Measurements from ENCODE around the gene STX18. TPM values are rescaled to one million over a fixed set of nuclear protein-coding genes. Genes with fewer than 3 reads are reported as not detected.
"Not testable (repeated sequence)": the region's sequence is repeated elsewhere in the genome, so short reads cannot be mapped to it uniquely, and the experiment has no call there.

The STX18 gene
- polyA plus RNA-seq, 1 donor, result 81.5 TPM

DNA sequence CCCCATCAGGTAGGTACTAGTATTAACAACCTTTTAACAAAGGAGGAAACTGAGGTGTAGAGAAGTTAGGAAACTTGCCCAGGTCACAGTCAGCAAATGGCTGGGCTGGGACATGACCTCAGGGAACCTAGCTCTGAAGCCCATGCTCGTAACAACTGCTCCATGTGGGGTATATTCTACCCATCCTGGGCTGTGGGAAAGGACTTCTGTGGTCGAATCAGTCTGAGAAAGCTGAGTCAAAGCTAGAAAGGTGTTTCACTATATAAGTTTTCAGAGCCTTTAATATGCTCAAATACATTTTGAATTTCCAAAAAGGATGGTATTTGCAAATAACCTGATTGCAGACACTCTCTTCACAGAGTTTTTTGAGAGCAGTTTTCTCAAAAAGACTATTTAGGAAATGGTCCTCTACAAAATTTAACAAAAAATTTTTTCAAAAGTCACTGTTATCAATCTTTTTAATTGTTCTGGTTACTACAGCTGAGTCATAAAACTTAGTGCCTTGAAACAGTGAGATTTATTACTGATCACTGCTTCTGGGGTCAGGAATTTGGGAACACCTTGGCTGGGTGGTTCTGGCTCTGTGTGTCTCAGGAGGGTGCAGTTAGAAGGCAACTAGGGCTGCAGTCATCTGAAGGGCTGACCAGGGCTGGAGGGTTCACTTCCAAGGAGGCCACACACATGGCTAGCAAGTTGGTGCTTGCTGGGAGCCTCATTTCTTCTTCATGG lies 101.4 kb downstream of the STX18 start:
- DNase-seq, result no peak

DNA sequence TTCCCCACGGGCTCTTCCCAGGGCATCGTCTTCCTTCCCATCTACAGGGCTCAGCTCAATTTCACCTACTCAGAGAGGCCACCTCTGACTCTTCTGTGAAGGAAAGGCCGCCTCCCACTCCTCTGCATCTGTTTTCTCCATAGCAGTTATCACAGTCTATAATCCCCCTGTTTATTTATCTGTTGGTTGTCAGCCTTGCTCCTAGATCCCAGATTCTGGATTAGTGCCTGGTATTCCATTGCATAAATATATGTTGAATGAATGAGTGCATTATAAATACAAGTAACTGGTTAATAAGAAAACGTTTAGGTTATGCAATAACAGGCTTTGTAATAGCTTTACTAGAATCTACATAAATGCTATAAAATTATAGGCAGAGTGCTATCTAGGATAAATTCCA lies 102.1 kb downstream of the STX18 start:
- no peak for DNase-seq

DNA sequence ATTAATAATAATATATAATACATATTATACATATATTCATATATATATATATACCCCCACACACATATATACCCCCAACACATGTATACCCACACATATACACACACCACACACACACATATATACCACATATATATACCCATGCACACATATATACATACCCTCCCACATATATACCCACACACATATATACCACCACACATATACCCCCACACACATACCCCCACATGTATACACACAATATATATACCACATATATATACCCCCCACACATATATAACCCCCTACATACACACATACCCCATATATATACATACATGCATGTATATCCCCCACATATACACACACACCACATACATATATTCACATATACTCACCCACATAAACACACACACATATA lies 103.0 kb downstream of the STX18 start:
- no peak for DNase-seq

DNA sequence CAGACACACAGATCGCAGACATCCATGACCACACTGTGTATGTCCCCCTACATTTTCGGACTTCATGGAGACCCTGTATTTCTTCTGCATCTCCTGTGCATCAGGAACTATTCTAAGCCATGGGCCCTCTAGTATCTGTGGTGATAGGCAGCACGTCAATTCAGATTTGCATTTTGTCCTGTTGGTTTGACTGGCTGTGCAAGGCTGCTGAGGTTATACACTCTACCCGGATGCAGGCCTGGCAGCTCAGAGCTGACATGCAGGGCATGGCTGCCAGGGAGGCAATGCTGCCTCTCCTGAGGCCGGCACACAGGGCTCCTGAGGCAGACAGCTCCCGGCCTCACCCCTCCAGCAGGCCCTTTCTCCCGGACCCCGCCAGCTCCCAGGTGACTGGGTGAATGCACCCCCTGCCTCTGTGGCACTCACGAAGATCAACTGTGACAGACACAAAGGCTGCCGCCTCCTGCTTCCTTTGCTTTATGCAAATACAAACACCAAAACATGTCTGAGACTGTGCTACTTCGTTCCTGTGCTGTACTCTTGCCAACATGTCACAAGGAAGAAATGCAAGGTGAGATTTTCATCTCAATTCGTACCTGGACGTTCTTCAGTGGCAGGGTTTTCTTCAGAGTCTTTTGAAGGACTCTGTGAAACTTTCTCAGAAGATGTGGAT lies 103.9 kb downstream of the STX18 start:
- no peak for DNase-seq

DNA sequence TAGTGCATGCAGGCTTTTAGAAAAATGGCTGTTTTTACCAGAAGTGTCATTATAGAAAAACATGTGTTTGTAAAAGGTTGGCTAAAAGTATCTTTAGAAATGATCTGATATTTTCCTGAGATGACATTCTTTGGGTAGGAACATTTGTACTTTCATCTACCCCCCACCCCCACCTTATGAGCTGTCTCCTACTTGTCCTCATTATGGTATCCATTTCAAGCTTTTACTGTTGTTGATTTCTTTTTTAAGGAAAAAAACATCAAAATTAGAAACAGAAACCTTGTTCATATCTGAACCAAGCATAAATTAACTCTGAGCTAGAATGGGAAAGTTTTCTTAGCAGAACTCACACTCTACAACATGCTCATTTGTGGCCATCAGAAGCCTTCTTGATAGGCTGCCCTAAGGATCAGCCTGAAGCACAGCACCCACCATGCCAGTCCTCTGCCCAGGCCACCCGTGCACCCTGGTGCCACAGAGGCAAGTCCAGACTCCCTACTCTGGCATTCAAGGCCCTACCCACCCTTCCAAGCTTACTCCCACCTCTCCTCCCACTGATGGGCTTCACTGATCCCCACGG lies 105.5 kb downstream of the STX18 start:
- no peak for DNase-seq

DNA sequence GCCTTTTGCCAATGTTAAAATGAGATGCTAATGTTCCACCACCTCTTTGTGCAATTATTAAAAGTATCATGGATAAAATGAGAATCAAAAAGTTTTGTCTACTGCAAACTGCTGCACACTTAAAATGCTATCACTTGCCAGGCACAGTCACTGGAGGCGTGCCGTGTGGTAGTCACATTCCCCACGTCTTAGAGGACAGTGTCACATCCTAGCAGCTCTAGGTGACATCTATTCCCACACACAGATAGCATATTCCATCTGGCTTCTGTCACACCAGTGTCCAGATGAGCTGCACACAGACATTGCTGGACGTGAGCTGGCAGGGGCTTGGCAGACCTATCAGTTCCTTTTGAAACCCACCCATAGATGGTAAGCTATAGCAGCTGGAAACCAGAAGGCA lies 107.9 kb downstream of the STX18 start:
- no peak for DNase-seq

DNA sequence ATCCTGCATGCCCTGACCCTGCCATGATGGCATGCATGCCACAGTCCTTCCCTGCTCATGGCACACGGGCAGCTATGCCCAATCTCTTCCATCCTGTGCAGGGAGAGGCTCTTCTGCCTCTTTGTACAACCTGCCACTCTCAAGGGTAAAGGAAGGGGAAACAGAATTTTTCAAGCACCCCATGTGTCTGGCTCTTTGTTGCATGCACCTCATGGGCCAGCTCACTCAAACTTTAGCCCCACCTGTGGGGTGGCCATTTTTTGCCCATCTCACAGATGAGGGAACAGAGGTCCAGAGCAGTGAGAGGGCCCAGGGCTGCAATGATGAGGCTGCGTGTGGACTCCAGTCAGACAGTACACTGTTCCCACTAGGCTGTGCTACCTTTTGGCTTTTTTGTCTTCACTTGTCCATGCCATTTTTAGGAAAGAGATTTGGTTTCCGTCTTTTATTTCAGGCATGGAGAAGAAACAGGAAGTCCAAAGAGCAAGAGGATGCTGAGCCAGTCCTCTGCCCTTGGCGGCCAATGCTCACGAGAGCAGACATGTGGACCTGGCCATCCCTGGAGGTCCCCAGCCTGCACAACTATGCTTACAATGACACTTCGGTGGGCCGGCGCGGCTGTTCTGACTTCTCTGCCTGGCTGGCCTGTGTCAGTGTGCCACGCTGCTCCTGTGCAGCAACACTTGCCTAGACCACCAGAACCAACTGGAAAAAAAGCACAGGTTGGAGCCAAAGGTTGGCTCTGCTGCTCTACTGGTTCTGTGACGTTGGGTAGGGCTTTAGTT lies 109.3 kb downstream of the STX18 start:
- no peak for DNase-seq

DNA sequence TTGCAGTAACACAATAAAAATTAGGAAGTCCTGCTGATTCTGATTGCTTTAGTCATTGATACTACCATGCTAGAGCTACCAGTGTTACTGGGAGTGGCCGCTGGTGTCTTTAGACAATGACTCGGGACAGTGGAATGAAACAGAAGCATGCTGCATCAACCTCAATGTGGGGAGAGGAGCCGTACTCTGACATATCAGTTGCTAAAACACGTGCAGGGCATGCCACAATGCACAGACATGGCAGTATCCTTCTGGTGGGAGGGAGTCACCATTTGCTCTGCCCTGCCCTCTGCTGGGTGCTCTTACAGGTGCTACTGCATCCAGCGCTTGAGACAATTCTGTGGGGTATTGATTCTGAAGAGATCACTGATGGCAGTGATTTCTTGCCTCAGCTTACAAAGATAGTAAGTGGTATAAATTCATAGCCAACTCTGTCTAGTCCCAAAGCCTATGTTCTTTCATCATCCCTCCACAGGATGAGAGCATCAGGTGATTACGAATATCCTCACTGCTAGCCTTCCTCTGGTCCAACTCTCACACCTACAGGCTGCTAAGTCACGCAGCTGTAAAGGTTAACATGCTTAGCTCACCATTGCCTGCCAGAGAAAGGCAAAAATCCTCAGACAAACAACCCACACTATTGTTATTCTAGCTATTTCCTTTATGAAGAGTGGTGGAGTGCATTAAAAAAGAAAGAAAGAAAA lies 111.2 kb downstream of the STX18 start:
- no peak for DNase-seq

DNA sequence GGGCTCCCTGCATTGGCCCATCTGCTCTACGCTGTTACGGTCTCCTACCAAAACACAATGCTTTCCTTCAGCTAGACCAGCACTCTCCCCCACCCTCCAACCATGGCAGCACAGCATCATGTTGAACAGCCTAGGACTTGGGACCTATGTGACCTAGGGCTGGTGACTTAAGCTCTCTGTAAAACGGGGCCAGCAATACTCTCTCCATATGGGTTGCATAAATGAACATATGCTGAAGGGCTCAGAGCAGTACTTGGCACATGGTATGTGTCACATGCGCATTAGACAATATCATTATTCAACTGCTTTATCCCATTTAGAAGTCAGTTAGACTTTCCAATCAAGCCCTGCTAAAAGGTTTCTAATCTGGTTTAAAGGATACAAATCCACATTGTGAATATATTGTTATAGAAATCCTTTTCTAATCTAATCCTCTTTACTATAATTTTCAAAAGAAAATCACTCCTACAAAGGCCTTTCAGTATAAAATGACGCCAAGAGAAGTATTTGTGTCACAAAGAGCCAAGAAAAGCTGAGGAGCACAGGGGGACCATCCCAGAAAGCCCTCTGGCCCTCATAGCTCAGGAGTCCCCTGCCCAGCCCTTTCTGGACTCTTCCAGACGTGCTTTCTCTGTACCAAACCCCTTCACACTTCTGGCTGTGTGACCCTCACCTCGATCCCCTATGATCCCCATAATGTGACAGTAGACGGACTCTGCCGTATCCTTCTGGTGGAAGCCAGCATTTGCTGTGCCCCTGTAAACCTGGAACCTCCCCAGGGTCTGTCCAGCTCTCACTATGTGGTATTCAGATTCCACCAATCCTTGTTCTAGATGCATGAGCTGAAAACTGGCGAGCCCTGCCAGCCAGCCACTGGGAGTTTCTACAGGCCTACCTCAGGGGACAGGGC lies 112.6 kb downstream of the STX18 start:
- DNase-seq, result no peak

DNA sequence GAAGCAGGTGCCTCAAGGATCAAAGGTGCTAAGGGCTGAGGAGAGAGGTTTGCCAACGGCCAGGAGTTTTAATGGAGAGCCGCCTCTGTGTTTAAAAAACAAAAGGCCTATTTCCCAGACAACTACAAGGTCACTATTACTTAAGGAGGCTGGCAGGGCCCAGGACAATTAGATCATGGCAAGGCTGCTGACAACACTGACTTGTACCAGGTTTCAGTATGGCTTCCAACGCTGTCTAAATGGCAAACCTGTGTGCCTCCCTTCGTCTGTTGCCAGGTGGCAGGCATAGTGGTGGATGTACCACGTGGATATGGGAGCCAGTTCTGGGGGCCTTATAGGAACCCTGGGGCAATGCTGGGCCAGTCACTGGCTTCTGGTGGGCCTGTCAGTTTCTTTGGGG lies 114.0 kb downstream of the STX18 start:
- DNase-seq, result no peak

DNA sequence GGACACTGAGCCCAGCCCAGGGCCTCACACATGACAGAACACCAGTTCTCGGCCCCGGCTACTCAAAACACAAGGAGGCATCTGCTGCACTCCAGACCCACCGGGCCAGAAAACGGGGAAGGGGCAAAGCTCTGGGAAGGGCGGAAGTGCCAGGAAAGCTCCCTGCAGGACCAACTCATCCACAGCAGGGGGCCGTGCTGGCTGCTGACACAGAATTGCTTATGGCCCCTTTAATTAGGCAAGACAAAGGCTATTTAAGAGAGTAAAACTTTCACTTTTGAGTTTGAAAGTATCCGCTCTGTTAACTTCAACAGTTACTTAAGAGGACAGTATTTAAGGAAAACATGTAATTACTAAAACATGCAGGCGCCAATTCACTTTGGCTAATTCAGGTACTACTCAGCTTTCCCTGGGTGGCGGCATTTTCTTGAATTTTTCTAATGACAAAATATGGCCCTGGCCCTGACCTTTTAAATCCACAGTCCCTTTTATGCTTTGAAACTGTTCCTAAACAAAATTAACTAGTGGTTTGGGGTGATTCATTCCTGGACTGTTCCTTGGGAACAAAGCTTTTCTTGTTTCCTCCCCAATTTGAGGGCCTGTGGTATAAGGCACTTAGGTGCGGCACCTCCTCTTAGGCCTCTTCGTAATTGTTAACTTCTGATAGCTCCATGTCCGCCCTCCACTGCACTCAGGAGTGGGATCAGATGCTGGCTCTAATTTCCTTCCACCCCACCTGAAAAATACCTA lies 114.6 kb downstream of the STX18 start:
- DNase-seq, result no peak

DNA sequence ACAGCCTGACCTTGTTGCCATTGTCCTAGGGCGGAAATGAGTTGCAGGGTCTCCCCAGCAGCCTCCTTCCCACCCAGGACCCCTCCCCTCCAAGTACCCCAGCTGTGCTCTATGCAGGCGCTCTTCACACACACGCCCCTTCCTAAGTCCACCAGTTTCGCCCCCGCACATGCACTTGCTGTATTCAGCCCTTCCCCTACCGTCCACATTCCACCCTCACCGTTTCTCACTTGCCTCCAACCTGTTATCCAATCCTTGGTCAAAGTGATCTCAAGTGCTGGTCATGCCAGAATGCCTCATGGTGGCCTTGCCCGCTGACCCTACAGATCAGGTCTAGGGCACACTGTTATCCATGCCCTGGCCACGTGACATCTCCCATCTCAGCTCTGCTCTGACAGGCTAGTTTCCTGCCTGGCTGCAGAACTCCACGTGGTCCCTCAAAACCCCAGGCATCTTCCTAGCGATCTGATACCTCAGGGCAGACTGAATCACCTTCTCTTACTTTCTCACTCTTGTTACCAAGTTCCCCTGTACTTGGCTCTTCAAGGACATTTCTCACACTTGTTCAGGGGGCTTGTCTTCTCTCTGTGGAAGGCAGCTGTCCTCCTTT lies 115.2 kb downstream of the STX18 start:
- no peak for DNase-seq

DNA sequence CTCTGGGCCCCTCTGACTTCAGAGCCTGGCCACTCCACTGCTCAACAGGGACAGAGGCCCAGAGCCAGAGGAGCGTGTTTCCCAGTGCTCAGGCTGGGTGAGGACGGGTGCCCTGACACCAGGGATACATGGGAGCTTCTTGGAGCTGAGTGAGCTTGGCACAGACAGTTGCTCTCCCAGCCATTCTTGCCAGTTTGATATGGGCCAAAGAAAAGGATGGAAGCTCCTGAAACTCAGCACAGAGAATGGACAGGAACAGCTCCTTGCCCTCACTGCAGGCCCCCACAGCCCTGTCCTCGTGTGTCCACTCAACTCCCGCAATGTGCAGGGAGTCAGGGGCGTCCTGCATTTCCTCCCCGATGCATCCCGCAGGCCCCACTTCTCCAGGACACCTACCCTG lies 116.2 kb downstream of the STX18 start:
- DNase-seq, result no peak

DNA sequence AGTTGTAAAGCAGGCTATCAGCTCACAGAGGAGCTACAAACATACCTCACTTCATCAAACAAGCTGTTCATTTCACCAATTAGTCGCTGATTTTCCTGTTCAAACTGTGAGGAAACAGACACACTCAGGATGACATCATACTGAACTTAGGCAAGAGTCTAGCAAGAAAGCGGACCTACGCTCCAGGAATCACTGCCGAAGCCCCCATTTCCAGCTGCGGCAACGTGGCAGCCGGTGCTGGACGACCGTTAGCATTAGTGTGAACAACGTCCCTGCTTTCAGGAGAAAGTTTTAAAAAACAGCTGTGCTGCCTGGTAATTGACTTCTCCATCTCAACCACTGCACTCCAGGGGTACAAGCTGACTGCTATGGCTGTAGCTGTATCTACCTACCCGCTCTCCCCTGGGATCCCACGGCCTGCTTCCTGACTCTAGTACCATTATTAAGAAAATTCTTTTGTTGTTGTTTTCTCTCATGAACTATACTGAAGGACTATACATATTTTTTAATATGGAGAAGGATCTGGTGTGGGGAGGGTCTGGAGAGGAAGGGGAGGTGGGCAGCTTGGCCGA lies 116.6 kb downstream of the STX18 start:
- no peak for DNase-seq

DNA sequence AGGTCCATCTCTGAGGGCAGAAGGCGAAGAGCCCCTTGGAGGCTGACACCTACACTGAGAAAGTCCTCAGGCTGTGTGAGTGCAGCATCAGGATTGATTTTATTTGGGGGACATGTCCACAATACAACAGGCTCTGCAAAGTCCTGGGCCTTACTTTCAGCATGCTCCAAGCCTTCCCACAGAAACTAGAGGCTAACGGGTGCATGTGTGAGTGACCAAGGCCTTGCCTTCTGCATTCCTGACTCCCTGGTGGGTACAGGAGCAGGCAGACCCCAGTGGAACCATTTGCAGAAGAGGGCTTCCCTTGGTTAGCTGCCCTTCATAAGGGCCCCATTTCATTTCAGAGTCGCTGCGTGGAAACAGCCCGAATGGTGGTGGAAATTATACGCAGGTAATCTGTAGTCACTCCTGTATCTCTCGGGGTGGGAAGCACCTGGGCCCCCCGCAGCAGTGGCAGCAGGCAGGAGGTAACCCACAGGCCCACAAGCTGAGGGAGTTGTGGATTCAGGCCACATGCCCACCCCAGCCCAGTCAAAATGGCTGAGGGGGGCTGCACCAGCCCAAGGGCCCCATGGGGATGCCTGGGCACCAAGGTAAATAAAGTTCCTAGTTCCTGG lies 117.2 kb downstream of the STX18 start:
- no peak for DNase-seq

DNA sequence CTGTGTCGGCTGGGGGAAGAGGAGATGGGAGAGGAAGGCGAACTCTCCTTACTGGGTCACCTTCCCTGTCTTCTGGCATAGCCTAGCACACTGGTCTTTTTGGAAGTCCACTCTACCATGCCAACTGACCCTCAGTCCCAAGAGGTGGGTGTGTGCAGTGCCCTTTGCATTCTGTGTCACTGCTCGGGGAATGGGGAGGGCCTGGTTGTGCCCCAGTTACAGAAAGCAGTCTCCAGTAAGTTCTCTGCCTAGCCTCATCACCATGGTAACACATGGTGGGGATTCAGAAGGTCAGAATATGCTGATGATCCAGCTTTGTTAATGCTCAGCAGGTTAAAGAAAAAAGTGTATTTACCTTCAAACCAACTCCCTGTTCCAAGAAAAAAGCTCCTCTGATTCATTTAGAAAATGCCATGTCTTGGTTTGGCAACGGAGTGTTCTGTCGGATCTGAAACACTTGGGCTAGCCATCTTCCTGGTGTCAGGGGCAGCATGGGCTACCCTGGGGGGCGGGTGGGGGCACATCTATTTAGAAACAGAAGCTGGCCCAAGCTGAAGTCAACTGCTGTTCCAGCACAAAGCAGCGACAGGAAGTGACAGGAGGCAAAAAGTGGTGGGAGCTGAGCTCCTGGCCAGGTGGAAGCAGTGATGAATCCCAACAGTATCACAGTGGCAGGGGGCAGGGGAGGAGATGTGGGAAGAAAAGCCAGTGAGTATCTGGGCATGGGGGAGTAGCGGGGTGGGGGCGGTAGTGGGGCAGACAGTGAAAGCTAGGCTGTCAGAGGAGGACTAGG lies 117.9 kb downstream of the STX18 start:
- no peak for DNase-seq

DNA sequence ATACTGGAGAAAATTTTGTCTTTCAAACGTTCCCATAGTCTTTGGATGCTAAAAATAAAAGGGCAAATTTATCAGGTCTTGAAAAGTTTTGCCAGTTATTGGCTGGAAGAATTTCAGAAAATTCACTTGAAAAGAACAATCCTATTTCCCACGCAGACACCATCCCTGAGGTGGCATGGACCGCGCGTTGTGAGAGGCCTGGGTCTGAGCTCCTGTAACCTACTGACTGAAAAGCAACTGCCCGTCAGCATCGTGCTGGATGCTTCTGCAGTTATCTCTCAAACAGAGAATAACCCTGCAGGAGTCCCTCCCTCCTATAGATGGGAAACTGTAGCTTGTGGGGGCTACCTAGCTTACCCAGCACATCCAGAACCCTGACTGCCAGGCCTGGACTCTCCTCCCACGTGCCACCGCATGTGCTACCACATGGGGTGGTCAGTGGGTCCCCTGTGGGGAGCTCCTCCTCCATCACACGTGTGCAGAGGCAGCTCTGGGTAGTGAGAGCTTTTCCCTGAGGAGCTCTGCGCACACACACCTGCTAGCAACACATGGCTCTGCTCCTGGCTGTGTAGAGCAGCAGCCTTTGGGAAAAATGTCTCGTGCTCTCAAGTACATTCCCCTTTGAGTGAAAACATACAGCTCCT lies 118.9 kb downstream of the STX18 start:
- no peak for DNase-seq

DNA sequence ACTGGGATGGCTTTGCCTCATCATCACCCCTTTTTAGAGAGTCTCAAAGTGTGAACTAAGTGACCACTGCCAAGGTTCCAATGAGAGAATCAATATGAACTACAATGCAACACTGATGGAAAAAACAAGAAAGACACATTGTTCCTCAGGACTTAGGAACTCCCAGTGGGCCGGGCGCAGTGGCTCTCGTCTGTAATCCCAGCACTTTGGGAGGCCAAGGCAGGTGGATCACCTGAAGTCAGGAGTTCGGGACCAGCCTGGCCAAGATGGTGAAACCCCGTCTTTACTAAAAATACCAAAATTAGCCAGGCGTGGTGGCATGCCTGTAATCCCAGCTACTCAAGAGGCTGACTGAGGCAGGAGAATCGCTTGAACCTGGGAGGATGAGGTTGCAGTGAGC lies 119.7 kb downstream of the STX18 start:
- not testable (repeated sequence) for DNase-seq
